ENCODE results near the gene GGN. TPM values are rescaled to one million over a fixed set of nuclear protein-coding genes. Genes with fewer than 3 reads are reported as not detected.
A peak's percentile ranks its signal among the peaks of the same experiment; 100 is the strongest.

GGN gene
- total and polyA plus RNA-seq, 2 experiments from 2014 or later, result 0.60 to 1.1 TPM

- Histone ChIP-seq H3K4me2 (peak overlapping the region; percentile 81), H3K9me3 (ENCODE audit: low read depth) (no peaks in the 10 kb centered on the region), H3K79me2 (peaks cover 6% of the 10 kb centered on the region), H3K27me3 (no peaks in the 10 kb centered on the region), H4K20me1 (ENCODE audit: insufficient read depth, poor library complexity, severe bottlenecking) (no peaks in the 10 kb centered on the region), H3K27ac (peak overlapping the region; percentile 49), H3K36me3 (replicated peaks; ENCODE audit: insufficient read depth, low read depth) (no peaks in the 10 kb centered on the region), H3K4me3 (peak overlapping the region; percentile 37), H2AFZ (no peak overlapping the region), H3K4me1 (ENCODE audit: insufficient read depth) (peaks cover 6% of the 10 kb centered on the region), H3K9me2 (replicated peaks; ENCODE audit: insufficient read depth) (no peaks in the 10 kb centered on the region)
- DNase-seq (ENCODE audit: low spot score), result no peak
- WGBS (ENCODE audit: low lambda C conversion rate, missing lambda C conversion rate), result 56% methylated on average over 10 of the region's 10 CpGs
- TF ChIP-seq, protein P1, sequence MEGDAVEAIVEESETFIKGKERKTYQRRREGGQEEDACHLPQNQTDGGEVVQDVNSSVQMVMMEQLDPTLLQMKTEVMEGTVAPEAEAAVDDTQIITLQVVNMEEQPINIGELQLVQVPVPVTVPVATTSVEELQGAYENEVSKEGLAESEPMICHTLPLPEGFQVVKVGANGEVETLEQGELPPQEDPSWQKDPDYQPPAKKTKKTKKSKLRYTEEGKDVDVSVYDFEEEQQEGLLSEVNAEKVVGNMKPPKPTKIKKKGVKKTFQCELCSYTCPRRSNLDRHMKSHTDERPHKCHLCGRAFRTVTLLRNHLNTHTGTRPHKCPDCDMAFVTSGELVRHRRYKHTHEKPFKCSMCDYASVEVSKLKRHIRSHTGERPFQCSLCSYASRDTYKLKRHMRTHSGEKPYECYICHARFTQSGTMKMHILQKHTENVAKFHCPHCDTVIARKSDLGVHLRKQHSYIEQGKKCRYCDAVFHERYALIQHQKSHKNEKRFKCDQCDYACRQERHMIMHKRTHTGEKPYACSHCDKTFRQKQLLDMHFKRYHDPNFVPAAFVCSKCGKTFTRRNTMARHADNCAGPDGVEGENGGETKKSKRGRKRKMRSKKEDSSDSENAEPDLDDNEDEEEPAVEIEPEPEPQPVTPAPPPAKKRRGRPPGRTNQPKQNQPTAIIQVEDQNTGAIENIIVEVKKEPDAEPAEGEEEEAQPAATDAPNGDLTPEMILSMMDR (IDR thresholded peaks at IDR 0.05; ENCODE audit: poor library complexity), result no peak
- TF ChIP-seq EZH2 (IDR thresholded peaks at IDR 0.05; ENCODE audit: borderline replicate concordance), result no peak
- no peak for TF ChIP-seq EZH2phosphoT487 (IDR thresholded peaks at IDR 0.05; ENCODE audit: low read depth, severe bottlenecking, unreplicated experiment)
Measured at GRCh38 chr19:38337360-38337653, 50.5 kb downstream of the GGN start.

DNA sequence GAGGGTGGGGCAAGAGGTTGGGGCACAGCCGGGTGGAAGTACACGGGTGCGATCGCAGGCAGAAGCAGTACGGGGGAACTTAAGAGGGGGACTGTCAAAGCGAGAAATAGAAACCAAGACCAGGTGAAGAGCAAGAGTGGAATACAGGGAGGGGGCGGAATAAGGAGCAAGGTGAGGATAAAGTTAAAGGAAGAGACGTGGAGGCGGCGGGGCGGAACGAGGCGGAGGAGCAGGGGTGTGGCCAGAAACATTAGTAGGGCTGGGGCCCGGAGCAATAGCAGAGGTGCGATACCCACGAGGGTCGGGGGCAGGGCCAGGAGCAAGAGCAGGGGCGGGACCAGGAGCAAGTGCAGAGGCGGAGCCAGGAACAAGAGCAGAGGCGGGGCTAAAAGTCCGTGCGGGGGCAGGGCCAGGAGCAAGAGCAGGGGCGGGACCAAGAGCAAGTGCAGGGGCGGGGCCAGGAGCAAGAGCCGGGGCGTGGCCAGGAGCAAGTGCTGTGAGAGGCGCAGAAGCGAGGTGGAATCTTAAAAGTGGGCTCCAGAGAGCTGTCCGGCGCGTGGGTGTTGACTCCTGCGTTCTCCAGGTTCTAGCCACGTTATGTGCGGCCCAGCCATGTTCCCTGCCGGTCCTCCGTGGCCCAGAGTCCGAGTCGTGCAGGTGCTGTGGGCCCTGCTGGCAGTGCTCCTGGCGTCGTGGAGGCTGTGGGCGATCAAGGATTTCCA is 51.0 kb downstream of the GGN start:
- Histone ChIP-seq H3K36me3 (replicated peaks; ENCODE audit: insufficient read depth, low read depth) (no peaks in the 10 kb centered on the region), H3K4me3 (peak overlapping the region; percentile 83), H3K27me3 (no peaks in the 10 kb centered on the region), H3K9me3 (ENCODE audit: low read depth) (no peaks in the 10 kb centered on the region), H3K79me2 (peaks cover 6% of the 10 kb centered on the region), H3K27ac (peak overlapping the region; percentile 97), H2AFZ (peak overlapping the region; percentile 68), H4K20me1 (ENCODE audit: insufficient read depth, poor library complexity, severe bottlenecking) (no peaks in the 10 kb centered on the region), H3K4me1 (ENCODE audit: insufficient read depth) (peaks cover 6% of the 10 kb centered on the region), H3K9me2 (replicated peaks; ENCODE audit: insufficient read depth) (no peaks in the 10 kb centered on the region), H3K4me2 (peak overlapping the region; percentile 81)
- 10% methylated on average over 20 of the region's 41 CpGs for WGBS (ENCODE audit: low lambda C conversion rate, missing lambda C conversion rate)
- DNase-seq (ENCODE audit: low spot score), result peak; percentile 98
- no peak for TF ChIP-seq EZH2 (IDR thresholded peaks at IDR 0.05; ENCODE audit: borderline replicate concordance)
- TF ChIP-seq EZH2phosphoT487 (IDR thresholded peaks at IDR 0.05; ENCODE audit: low read depth, severe bottlenecking, unreplicated experiment), result no peak
- TF ChIP-seq, protein P1 (IDR thresholded peaks at IDR 0.05; ENCODE audit: poor library complexity), result no peak

GRCh38 chr19:38335949-38336637 is 51.7 kb downstream of the GGN start:
- Histone ChIP-seq H3K9me2 (replicated peaks; ENCODE audit: insufficient read depth) (no peaks in the 10 kb centered on the region), H3K27me3 (no peaks in the 10 kb centered on the region), H2AFZ (peak overlapping the region; percentile 68), H3K36me3 (replicated peaks; ENCODE audit: insufficient read depth, low read depth) (no peaks in the 10 kb centered on the region), H3K9me3 (ENCODE audit: low read depth) (no peaks in the 10 kb centered on the region), H3K4me1 (ENCODE audit: insufficient read depth) (peaks cover 6% of the 10 kb centered on the region), H3K79me2 (peaks cover 6% of the 10 kb centered on the region), H3K4me2 (peak overlapping the region; percentile 81), H3K4me3 (peak overlapping the region; percentile 83), H3K27ac (peak overlapping the region; percentile 97), H4K20me1 (ENCODE audit: insufficient read depth, poor library complexity, severe bottlenecking) (no peaks in the 10 kb centered on the region)
- 1% methylated on average over 33 of the region's 52 CpGs for WGBS (ENCODE audit: low lambda C conversion rate, missing lambda C conversion rate)
- TF ChIP-seq EZH2 (IDR thresholded peaks at IDR 0.05; ENCODE audit: borderline replicate concordance), result no peak
- TF ChIP-seq EZH2phosphoT487 (IDR thresholded peaks at IDR 0.05; ENCODE audit: low read depth, severe bottlenecking, unreplicated experiment), result no peak
- TF ChIP-seq, protein P1 (IDR thresholded peaks at IDR 0.05; ENCODE audit: poor library complexity), result no peak
- DNase-seq (ENCODE audit: low spot score), result peak; percentile 97

Other genes with a start within 250 kb of the GGN start
- gene DPF1, start 163.8 kb downstream of the GGN start, total RNA-seq, result 1.2 and 2.1 TPM in 2 replicates
- 2.0 and 2.7 TPM in 2 replicates for gene DPF1, start 163.8 kb downstream of the GGN start, polyA plus RNA-seq
- gene PPP1R14A, start 131.7 kb downstream of the GGN start, total RNA-seq, result 13.0 and 15.1 TPM in 2 replicates
- gene PPP1R14A, start 131.7 kb downstream of the GGN start, polyA plus RNA-seq, result 50.5 and 56.9 TPM in 2 replicates
- 508 and 590 TPM in 2 replicates for gene SPINT2, start 123.5 kb downstream of the GGN start, total RNA-seq
- gene SPINT2, start 123.5 kb downstream of the GGN start, polyA plus RNA-seq, result 834 and 885 TPM in 2 replicates
- 126 and 153 TPM in 2 replicates for gene C19orf33, start 83.8 kb downstream of the GGN start, total RNA-seq
- gene C19orf33, start 83.8 kb downstream of the GGN start, polyA plus RNA-seq, result 118 and 123 TPM in 2 replicates
- 50.0 and 54.9 TPM in 2 replicates for gene YIF1B, start 72.1 kb downstream of the GGN start, total RNA-seq
- 101 and 105 TPM in 2 replicates for gene YIF1B, start 72.1 kb downstream of the GGN start, polyA plus RNA-seq
- 7.1 and 9.0 TPM in 2 replicates for gene KCNK6, start 68.2 kb downstream of the GGN start, total RNA-seq
- 16.0 and 21.5 TPM in 2 replicates for gene KCNK6, start 68.2 kb downstream of the GGN start, polyA plus RNA-seq
- gene CATSPERG, start 52.2 kb downstream of the GGN start, total RNA-seq, result 14.5 and 19.1 TPM in 2 replicates
- gene CATSPERG, start 52.2 kb downstream of the GGN start, polyA plus RNA-seq, result 26.1 and 38.0 TPM in 2 replicates
- 250 and 263 TPM in 2 replicates for gene PSMD8, start 13.5 kb downstream of the GGN start, total RNA-seq
- gene PSMD8, start 13.5 kb downstream of the GGN start, polyA plus RNA-seq, result 278 and 312 TPM in 2 replicates
- gene SPRED3, start 663 bp upstream of the GGN start, total RNA-seq, result 0.68 and 4.0 TPM in 2 replicates
- gene SPRED3, start 663 bp upstream of the GGN start, polyA plus RNA-seq, result 2.3 and 3.9 TPM in 2 replicates
- gene FAM98C, start 15.1 kb upstream of the GGN start, total RNA-seq, result 9.9 and 17.3 TPM in 2 replicates
- 20.2 and 27.7 TPM in 2 replicates for gene FAM98C, start 15.1 kb upstream of the GGN start, polyA plus RNA-seq
- gene RASGRP4, start 38.2 kb upstream of the GGN start, total RNA-seq, result 0.07 and 0.36 TPM in 2 replicates
- 0.44 TPM in 1 of 2 replicates, not detected in the other for gene RASGRP4, start 38.2 kb upstream of the GGN start, polyA plus RNA-seq
- 0.04 and 0.07 TPM in 2 replicates for gene RYR1, start 45.7 kb upstream of the GGN start, total RNA-seq
- 0.21 and 0.39 TPM in 2 replicates for gene RYR1, start 45.7 kb upstream of the GGN start, polyA plus RNA-seq
- 0.57 and 0.96 TPM in 2 replicates for gene MAP4K1, start 229.9 kb upstream of the GGN start, total RNA-seq
- 2.6 and 4.5 TPM in 2 replicates for gene MAP4K1, start 229.9 kb upstream of the GGN start, polyA plus RNA-seq
- 309 and 354 TPM in 2 replicates for gene EIF3K, start 231.2 kb upstream of the GGN start, total RNA-seq
- 170 and 171 TPM in 2 replicates for gene EIF3K, start 231.2 kb upstream of the GGN start, polyA plus RNA-seq

Data from hepatocyte (in vitro differentiated cells).